ENCODE results near the gene TBC1D2.
"Not testable (repeated sequence)": the region's sequence is repeated elsewhere in the genome, so short reads cannot be mapped to it uniquely, and the experiment has no call there.

TBC1D2 gene

DNA sequence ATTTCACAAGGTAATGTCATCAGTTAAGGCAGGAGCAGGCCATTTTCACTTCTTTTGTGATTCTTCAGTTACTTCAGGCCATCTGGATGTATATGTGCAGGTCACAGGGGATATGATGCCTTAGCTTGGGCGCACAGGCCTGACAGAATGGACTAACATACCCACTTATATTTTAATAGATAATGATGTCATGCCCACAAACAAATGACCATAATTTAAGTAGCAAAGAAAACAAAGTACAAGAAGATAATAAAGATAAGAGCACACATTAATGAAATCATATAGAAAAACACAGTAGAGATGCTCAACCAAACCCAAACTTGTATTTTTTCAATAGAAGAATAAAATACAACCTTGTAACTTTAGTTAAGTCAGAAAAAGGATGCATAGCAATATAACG lies 19.7 kb upstream of the TBC1D2 start:
- no peak for DNase-seq (ENCODE audit: low read depth in 1 of 2, low spot score in 1 of 2)

DNA sequence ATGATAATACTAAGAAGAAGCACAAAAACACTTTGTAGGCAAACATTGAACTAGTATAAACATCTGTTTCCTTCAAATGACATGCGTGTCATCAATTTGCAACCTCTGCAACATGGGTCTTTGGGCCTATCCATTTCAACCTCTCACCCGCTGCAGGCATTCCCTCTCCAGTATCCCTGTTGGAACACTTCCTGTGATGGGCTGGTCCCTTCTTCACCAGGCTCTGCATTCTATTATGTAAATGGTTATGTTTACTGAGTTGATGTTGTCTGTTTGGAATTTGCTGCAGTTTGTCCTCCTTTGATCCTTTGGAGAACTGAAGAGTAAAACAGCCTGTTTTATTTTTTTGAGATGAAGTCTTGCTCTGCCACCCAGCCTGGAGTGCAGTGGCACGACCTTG lies 16.6 kb upstream of the TBC1D2 start:
- no peak for DNase-seq (ENCODE audit: low read depth in 1 of 2, low spot score in 1 of 2)

GRCh38 chr9:98271479-98271878 lies 16.0 kb upstream of the TBC1D2 start:
- no peak for DNase-seq (ENCODE audit: low read depth in 1 of 2, low spot score in 1 of 2)

DNA sequence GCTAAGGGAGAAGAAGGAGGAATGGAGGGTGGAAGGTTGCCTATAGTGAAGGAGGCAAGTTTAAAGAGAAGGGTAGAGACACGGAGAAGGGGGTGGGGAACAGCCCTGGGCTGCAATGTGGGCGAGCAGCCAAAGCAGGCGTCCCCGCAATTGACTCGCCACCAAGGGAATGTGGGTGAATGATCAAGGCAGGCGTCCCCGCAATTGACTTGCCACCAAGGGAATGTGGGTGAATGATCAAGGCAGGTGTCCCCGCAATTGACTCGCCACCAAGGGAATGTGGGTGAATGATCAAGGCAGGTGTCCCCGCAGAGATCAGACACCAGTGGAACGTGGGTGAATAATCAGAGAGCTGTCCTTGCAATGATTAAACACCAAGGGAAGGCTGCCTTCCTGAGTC lies 14.8 kb upstream of the TBC1D2 start:
- DNase-seq (ENCODE audit: low read depth in 1 of 2, low spot score in 1 of 2): not testable (repeated sequence)

GRCh38 chr9:98269652-98270051 lies 14.2 kb upstream of the TBC1D2 start:
- not testable (repeated sequence) for DNase-seq (ENCODE audit: low read depth in 1 of 2, low spot score in 1 of 2)

DNA sequence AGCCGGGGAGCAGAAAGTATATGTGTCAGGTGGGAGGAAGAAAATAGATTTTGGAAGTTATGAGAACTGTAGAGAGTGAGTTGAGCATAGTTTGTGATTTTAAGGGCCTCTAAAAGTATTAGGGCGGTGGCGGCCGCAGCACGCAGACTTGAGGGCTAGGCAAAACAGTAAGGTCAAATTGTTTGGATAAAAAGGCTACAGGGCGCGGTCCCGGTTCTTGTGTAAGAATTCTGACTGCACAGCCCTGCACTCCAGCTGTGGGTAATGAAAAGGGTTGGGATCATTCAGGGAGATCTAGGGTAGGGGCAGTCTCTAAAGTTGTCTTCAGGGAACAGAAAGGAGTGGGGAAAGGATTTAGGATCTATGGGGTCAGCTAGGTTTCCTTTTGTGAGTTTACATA lies 12.1 kb upstream of the TBC1D2 start:
- DNase-seq (ENCODE audit: low read depth in 1 of 2, low spot score in 1 of 2): not testable (repeated sequence)

DNA sequence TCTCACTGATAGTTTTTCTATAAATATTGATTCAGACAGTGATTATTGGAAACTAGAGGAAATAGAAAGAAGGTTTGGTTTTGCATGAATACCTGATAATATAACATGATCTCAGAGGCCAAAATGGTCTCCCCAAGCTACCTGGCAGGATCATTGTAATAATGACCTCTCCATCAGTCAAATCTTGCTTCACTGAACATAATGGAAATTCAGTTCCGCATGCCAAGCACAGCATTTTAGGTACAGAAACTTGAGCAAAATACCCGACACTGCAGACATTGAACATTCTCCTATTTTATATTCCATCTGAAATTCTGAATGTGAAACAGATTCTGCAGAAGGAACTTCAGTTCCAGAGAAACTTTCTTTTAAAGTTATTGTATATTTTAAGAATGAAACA lies 9.1 kb upstream of the TBC1D2 start:
- no peak for DNase-seq (ENCODE audit: low read depth in 1 of 2, low spot score in 1 of 2)

DNA sequence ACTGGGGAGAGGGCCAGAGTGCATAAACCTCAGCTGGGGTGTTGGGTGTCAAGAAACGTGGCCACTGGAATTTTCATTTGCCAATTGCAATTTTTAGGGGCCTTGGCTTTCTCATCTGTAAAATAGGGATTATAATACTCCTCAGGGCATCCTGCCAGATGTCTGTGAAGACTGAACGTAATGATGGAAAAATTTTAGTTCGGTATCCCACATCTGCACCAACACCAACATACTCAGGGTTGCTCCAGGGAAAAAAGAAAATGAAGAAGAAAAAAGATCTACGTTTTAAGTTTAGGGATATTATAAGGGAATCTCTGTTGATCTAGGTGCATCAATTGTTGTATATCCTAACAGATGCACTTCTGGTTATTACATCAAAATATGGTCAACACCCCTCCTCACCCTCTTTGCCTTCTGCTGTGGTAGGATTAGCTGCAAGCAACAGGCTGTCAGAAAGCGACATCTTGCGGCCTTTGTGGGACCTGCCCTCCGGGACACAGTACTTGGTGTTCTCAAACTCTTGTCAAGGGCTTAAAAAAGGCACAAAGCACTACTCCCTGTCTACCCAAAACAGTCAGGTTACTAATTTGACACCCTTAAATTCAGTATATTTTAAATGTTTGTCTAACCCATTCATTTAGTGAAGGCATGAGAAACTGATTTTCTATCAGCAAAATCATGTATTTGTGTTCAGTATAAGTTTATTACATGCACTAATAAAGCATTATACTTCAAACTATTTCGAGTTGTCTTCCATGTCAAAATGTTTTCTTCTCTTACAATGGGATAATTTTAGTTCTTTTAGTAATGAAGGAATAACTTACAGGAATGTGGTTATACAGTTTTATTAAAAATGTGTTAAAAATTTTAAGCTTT lies 8.3 kb upstream of the TBC1D2 start:
- peak; percentile 51 to 79 for DNase-seq (ENCODE audit: low read depth in 1 of 2, low spot score in 1 of 2)

DNA sequence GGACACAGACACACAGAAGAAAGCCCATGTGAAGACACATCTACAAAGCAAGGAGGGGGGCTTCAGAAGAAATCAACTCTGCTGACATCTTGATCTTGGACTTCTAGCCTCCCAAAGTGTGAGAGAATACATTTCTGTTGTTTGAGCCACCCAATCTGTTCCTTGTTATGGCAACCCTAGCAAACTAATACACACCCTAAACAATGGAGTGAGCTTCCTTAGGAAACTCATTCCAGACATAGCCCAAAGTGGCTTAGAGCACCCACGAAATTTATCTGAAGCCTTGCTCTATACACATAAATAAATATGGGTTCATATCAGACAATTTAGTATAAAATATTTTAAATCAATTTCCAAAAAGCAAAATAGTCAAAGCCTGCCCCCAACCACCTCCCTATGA lies 7.6 kb upstream of the TBC1D2 start:
- DNase-seq (ENCODE audit: low read depth in 1 of 2, low spot score in 1 of 2): no peak

DNA sequence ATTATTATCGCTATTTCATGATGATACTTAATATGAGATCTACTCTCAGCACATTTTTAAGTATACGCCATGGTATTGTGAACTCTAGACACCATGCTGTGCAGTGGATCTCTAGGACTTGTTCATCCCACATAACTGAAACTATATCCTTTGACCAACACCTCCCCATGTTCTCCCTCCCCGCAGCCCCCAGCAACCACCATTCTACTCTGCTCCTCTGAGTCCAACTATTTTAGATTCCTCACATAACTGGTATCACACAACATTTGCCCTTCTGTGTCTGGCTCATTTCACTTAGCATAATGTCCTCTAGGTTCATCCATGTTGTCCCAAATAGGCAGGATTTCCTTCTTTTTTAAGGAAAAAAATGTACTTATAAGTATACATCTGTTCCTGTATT lies 6.6 kb upstream of the TBC1D2 start:
- no peak for DNase-seq (ENCODE audit: low read depth in 1 of 2, low spot score in 1 of 2)

GRCh38 chr9:98260635-98261034 lies 5.2 kb upstream of the TBC1D2 start:
- DNase-seq (ENCODE audit: low read depth in 1 of 2, low spot score in 1 of 2): no peak

GRCh38 chr9:98259791-98260190 lies 4.3 kb upstream of the TBC1D2 start:
- DNase-seq (ENCODE audit: low read depth in 1 of 2, low spot score in 1 of 2): no peak

DNA sequence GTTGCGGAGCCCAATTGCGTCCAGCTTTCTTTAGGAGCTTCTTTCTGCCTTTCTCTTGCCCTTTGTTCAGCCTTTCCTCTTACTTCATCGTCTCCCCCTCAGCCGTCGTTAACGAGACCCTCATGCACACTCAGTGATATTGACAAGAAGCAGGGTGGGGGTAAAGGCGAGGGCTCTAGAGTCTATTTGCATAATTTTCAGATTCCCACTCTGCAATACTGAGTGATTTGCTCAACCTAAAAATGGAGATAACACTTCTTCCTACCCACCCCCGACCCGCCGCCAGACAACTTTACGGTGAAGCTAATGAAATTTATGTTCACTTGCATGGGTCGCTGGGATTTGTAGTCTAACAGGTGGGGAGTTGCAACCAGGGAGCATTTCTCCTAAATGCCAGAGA lies 1.3 kb upstream of the TBC1D2 start:
- DNase-seq (ENCODE audit: low read depth in 1 of 2, low spot score in 1 of 2): peak in 1 of 2 donors; percentile 22

GRCh38 chr9:98255061-98255577 lies 330 bp downstream of the TBC1D2 start:
- peak in 1 of 2 donors; percentile 9 for DNase-seq (ENCODE audit: low read depth in 1 of 2, low spot score in 1 of 2)

- no peak for DNase-seq (ENCODE audit: low read depth in 1 of 2, low spot score in 1 of 2)
These were observed 1.0 kb downstream of the TBC1D2 start for GRCh38 chr9:98254228-98255060.

DNA sequence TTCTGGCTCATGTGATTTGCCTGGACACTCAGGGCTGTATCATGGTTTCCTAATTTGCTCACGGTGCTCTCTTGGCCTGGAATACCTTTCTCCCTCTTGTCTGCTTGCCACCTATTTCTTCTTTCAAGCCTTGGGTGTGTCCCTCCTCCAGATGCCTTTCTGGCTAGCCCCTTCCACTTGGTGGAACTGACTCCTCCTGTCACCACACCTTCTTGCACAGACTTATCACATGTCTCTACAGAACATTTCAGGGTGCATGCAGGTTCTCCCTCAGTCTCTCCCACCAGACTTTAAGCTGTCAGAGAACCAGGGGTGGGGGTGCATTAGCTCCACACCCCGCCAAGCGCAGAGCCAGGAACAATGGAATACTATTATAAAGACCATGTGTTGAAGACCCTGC lies 1.9 kb downstream of the TBC1D2 start:
- DNase-seq (ENCODE audit: low read depth in 1 of 2, low spot score in 1 of 2): no peak

DNA sequence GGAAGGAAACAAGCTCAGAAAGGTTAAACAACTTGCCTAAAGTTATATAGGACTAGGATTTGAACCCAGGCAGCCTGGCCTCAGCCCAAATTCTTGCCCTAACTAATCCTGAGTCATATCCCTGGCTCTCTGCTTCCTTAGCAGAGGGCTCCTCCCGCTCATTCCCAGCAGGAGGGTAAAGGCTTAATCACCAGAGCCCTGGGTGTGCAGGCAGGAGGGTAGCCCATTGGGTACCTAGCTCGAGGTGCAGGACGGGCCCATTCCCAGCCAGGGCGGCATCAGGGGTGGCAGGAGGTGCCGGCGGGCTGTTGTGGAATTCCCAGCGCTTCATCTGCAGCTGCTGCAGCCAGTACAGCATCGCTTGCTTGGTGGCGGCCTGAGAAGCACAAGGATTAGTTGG lies 3.9 kb downstream of the TBC1D2 start:
- DNase-seq (ENCODE audit: low read depth in 1 of 2, low spot score in 1 of 2): no peak

DNA sequence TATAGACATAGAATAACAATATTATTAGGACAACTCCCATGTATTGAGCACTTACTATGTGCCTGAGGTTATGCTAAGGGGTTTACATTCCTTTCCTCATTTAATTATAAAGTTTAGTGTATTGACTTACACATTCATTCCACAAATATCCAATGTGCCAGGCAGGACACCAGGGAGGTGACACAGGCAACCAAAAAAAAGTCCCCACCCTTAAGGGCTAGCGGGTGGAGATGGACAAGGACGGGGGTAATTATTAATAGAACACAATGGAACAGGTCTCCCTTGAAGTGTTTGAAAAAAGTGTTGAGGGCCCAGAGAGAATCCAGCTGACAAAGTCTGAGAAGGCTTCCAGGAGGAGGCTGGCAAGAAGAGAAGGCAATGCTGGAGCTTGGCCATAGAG lies 5.7 kb downstream of the TBC1D2 start:
- no peak for DNase-seq (ENCODE audit: low read depth in 1 of 2, low spot score in 1 of 2)

- no peak for DNase-seq (ENCODE audit: low read depth in 1 of 2, low spot score in 1 of 2)
These were observed 6.5 kb downstream of the TBC1D2 start for GRCh38 chr9:98248737-98249474.

DNA sequence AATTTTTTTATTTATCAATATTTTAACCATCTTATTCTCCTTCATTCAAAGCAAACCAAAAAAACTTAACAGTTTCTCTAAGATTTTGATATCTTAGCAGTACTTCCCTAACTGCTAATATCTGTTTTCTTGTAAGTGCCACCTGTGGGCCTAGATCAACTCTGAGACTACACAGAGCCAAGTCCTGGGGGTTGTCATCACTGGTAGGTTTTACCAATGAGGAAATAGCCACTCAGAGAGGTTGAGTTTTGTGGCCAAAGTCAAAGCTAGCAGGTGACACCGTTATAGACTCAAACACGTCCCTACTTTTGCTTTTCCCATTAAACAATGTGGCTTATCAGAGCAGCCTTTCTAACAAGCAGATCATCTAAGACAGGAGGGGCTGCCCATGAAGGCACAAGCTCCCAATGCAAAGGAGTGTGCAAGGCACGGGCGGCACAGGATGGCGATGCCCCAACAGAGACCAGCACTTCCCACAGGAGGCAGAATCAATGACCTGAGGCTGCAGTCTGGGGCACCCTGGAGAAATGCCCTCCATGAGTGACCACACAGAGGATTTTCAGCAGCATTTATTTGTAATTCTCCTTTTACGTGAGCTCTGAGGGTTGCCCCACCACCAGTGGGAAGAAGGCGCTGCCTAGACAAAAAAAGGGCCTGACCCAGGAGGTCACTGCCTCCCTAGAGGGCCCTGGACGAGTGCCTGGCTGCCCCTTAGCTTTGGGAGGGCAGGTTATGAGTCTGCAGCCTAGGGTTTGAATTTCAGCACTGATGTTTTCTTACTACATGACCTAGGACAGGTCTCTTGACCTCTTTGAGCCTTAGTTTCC lies 7.4 kb downstream of the TBC1D2 start:
- no peak for DNase-seq (ENCODE audit: low read depth in 1 of 2, low spot score in 1 of 2)
